Measurements from ENCODE around the gene IL26. TPM values are rescaled to one million over a fixed set of nuclear protein-coding genes. Genes with fewer than 3 reads are reported as not detected.
"Not testable (repeated sequence)": the region's sequence is repeated elsewhere in the genome, so short reads cannot be mapped to it uniquely, and the experiment has no call there.

IL26 gene
- total RNA-seq, 1 donor from 2014 or later, result not detected

DNA sequence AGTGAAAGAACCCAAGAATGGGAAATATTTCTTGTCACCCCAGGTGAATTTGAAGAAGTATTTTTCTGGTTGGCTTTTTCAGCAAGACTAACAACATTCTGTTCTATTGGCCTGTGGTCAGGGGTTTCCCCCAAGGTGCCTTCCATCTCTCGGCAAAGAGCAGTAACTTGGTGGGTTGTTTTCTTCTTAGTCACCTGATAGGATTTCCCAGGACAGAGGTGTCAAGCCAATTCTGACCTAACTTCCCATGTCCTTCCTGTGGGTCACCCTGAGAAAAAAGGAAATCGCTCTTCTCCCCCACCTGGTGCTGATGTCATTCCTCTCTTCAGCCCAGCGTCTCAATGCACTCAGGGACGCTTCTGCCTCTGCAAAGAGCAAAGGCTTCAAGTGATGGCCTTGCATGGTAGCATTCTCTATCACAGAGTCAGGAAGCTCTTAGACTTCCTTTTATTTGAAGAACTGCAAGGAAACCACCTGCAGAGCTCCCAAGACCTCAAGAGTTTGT is 50.0 kb downstream of the IL26 start:
- DNase-seq (ENCODE audit: low read depth) (no peak), FAIRE-seq (no peak)
- Mint-ChIP-seq H3K9me3 (ENCODE audit: unreplicated experiment) (peaks cover 4% of the 10 kb centered on the region), H3K27ac (ENCODE audit: unreplicated experiment) (no peak overlapping the region), H3K4me1 (ENCODE audit: low read depth, unreplicated experiment) (peaks cover 24% of the 10 kb centered on the region), H3K27me3 (ENCODE audit: low read depth, unreplicated experiment) (no peaks in the 10 kb centered on the region), H3K36me3 (ENCODE audit: low read depth, unreplicated experiment) (peaks cover 3% of the 10 kb centered on the region), H3K4me3 (ENCODE audit: unreplicated experiment) (no peak overlapping the region)
- no peaks in the 10 kb centered on the region for H3K36me3 ChIP-seq (ENCODE audit: insufficient read depth, low read length)
- TF ChIP-seq EZH2 (IDR thresholded peaks at IDR 0.05; ENCODE audit: insufficient read depth, low read length), result no peak
- TF ChIP-seq, protein P1, sequence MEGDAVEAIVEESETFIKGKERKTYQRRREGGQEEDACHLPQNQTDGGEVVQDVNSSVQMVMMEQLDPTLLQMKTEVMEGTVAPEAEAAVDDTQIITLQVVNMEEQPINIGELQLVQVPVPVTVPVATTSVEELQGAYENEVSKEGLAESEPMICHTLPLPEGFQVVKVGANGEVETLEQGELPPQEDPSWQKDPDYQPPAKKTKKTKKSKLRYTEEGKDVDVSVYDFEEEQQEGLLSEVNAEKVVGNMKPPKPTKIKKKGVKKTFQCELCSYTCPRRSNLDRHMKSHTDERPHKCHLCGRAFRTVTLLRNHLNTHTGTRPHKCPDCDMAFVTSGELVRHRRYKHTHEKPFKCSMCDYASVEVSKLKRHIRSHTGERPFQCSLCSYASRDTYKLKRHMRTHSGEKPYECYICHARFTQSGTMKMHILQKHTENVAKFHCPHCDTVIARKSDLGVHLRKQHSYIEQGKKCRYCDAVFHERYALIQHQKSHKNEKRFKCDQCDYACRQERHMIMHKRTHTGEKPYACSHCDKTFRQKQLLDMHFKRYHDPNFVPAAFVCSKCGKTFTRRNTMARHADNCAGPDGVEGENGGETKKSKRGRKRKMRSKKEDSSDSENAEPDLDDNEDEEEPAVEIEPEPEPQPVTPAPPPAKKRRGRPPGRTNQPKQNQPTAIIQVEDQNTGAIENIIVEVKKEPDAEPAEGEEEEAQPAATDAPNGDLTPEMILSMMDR (IDR thresholded peaks at IDR 0.05; ENCODE audit: insufficient read depth, low read depth, low read length), result no peak
- no peak overlapping the region for H2AFZ ChIP-seq (ENCODE audit: low read depth, low read length)
- no peak overlapping the region for H3K4me2 ChIP-seq (ENCODE audit: low read length)
- H3K9ac ChIP-seq (ENCODE audit: low read length), result no peak overlapping the region
- H4K20me1 ChIP-seq (ENCODE audit: insufficient read depth, low read length), result no peaks in the 10 kb centered on the region
- no peaks in the 10 kb centered on the region for H3K4me1 ChIP-seq (ENCODE audit: insufficient read depth, low read length)
- no peaks in the 10 kb centered on the region for H3K79me2 ChIP-seq (ENCODE audit: insufficient read depth, low read length)
- peaks cover 4% of the 10 kb centered on the region for H3K27me3 ChIP-seq (ENCODE audit: insufficient read depth, low read length)
- no peaks in the 10 kb centered on the region for H3K9me3 ChIP-seq (ENCODE audit: insufficient read depth, low read depth, low read length)
- no peak overlapping the region for H3K4me3 ChIP-seq (ENCODE audit: insufficient read depth, low read depth, low read length)
- H3K27ac ChIP-seq (ENCODE audit: low read depth, low read length), result no peak overlapping the region

DNA sequence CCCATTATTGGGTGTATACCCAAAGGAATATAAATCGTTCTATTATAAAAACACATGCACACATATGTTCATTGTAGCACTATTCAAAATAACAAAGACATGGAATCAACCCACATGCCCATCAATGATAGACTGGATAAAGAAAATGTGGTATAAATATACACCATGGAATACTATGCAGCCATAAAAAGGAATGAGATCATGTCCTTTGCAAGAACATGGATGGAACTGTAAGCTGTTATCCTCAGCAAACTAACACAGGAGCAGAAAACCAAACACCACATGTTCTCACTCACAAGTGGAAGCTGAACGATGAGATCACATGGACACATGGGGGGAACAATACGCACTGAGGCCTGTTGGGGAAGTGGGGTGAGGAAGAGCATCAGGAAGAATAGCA is 50.8 kb downstream of the IL26 start:
- H2AFZ ChIP-seq (ENCODE audit: low read depth, low read length); H3K4me1 ChIP-seq (ENCODE audit: insufficient read depth, low read length); H3K79me2 ChIP-seq (ENCODE audit: insufficient read depth, low read length); H4K20me1 ChIP-seq (ENCODE audit: insufficient read depth, low read length); FAIRE-seq; H3K27me3 Mint-ChIP-seq (ENCODE audit: low read depth, unreplicated experiment); H3K4me2 ChIP-seq (ENCODE audit: low read length); H3K9me3 ChIP-seq (ENCODE audit: insufficient read depth, low read depth, low read length); H3K36me3 ChIP-seq (ENCODE audit: insufficient read depth, low read length); H3K27me3 ChIP-seq (ENCODE audit: insufficient read depth, low read length); H3K36me3 Mint-ChIP-seq (ENCODE audit: low read depth, unreplicated experiment); H3K4me3 Mint-ChIP-seq (ENCODE audit: unreplicated experiment); H3K27ac ChIP-seq (ENCODE audit: low read depth, low read length); DNase-seq (ENCODE audit: low read depth); H3K27ac Mint-ChIP-seq (ENCODE audit: unreplicated experiment); H3K9ac ChIP-seq (ENCODE audit: low read length); H3K9me3 Mint-ChIP-seq (ENCODE audit: unreplicated experiment); H3K4me3 ChIP-seq (ENCODE audit: insufficient read depth, low read depth, low read length): not testable (repeated sequence)
- H3K4me1 Mint-ChIP-seq (ENCODE audit: low read depth, unreplicated experiment), result peaks cover 24% of the 10 kb centered on the region

DNA sequence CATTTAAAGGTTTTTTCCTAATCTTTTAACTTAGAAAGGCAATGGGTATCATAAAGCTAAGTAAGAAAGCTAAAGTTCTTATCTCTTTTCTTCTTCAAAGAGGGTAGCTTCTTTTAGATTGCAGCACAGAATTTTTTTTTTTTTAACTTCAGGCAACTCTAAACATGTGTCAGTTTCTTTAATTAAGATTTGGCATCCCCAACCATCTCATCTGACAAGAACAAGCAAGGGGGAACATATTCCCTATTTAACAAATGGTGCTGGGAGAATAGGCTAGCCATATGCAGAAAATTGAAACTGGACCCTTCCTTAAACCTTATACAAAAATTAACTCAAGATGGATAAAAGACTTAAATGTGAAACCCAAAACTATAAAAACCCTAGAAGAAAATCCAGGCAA is 51.8 kb downstream of the IL26 start:
- Histone ChIP-seq H3K79me2 (ENCODE audit: insufficient read depth, low read length) (no peaks in the 10 kb centered on the region), H3K4me3 (ENCODE audit: insufficient read depth, low read depth, low read length) (no peak overlapping the region), H4K20me1 (ENCODE audit: insufficient read depth, low read length) (no peaks in the 10 kb centered on the region), H3K9ac (ENCODE audit: low read length) (no peak overlapping the region), H3K36me3 (ENCODE audit: insufficient read depth, low read length) (no peaks in the 10 kb centered on the region), H3K27ac (ENCODE audit: low read depth, low read length) (no peak overlapping the region), H3K27me3 (ENCODE audit: insufficient read depth, low read length) (peaks cover 4% of the 10 kb centered on the region), H3K9me3 (ENCODE audit: insufficient read depth, low read depth, low read length) (no peaks in the 10 kb centered on the region), H3K4me2 (ENCODE audit: low read length) (no peak overlapping the region), H2AFZ (ENCODE audit: low read depth, low read length) (no peak overlapping the region), H3K4me1 (ENCODE audit: insufficient read depth, low read length) (no peaks in the 10 kb centered on the region)
- FAIRE-seq (no peak), DNase-seq (ENCODE audit: low read depth) (no peak)
- Mint-ChIP-seq H3K27ac (ENCODE audit: unreplicated experiment) (no peak overlapping the region), H3K27me3 (ENCODE audit: low read depth, unreplicated experiment) (no peaks in the 10 kb centered on the region), H3K4me3 (ENCODE audit: unreplicated experiment) (no peak overlapping the region), H3K36me3 (ENCODE audit: low read depth, unreplicated experiment) (peaks cover under 1% of the 10 kb centered on the region), H3K9me3 (ENCODE audit: unreplicated experiment) (peaks cover 4% of the 10 kb centered on the region), H3K4me1 (ENCODE audit: low read depth, unreplicated experiment) (peaks cover 20% of the 10 kb centered on the region)
- TF ChIP-seq, protein P1 (IDR thresholded peaks at IDR 0.05; ENCODE audit: insufficient read depth, low read depth, low read length), result no peak
- TF ChIP-seq EZH2 (IDR thresholded peaks at IDR 0.05; ENCODE audit: insufficient read depth, low read length), result no peak
